NCI-H2196 (cell line): ENCODE results near the gene SEPTIN2.
"Not testable (repeated sequence)": the region's sequence is repeated elsewhere in the genome, so short reads cannot be mapped to it uniquely, and the experiment has no call there.

Experiments used
- DNase-seq: peaks from one replicate; lab custom pipeline; 2025; ENCODE audit not compliant: unreplicated experiment; lab: John Stamatoyannopoulos, UW

SEPTIN2 gene

DNA sequence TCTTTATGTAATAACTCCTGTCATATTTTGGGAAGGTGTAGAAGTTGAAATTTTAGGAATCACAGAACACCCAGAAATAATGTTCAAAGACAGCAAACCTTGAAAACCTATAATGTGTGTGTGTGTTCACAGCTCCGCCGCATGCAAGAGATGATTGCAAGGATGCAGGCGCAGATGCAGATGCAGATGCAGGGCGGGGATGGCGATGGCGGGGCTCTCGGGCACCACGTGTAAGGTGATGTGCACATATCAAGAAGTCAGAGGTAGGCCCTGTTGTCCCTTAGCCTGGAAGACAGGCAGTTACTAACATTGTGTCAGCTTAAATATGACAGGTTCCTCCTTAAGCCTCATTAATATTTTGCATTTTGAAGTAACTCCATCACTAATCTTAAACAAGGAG, 34.2 kb downstream of the SEPTIN2 start:
- no peak for DNase-seq

DNA sequence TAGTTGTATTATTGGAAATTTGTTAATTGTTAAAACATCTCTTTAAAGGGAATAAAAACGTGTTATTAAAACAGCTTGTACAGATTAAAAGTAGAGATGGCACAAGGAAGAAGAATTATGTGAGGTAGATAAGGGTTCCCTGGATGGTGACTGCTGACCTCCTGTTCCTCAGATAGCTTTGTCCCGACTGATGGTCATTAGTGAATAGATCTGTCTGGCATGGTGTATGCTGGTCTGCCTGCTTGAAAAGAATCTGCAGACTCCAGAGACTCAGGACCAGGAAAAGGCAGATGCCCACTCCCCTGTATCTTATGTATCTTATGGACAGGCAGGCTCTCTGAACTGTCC, 34.8 kb downstream of the SEPTIN2 start:
- DNase-seq, result no peak

DNA sequence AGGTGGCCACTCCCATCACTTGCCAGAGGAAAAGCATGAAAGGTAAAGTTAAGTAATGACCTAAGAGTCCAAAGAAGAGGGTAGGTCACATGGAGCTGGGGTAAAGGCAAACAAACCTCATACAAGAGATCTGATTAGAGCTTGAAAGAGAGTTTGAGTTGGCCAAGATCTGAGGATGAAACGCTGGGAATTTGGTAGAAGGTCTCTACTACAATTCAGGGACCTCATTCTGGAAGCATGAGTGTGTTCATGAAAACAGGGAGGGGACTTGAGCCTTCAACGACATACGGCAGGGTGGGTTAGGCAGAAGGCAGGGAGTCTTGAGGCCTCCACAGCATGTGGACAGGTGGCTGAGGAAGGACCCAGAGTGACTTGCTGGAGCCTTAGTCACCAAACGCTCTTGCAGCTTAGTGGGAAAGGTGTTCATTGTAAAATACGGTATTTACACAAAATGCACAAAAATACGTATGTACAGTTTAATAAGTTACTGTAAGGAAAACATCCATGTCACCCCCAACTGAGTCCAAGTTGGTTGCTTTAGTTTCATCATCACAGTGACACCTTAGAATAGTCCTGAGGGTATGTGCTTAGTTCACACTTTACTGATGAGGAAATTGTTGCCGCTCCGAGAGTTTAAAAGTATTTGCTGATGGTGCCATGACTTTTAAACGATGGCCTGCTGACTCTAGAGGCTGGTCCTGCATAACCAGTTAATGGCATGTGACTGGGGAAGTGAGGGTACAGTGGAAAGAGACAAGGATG, 35.3 kb downstream of the SEPTIN2 start:
- DNase-seq, result no peak

DNA sequence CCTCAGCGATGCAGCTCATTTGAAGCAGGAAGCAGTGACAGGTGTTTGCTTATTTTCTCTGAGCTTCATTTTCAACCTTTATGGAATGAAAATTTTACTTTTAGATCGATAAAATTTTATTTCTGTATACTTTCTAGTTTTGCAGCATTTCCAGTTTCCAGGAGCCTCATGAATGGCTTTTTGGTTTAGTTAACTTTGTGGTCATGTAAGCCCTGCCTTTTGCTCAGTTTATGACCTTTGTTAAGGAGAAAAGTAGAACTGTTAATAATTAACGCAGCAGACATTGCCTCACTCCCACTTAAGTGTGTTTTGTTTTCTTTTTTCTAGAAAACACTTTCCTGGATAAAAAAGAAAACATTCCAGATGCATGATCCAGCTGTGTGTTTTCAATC, 35.9 kb downstream of the SEPTIN2 start:
- no peak for DNase-seq

GRCh38 chr2:241352227-241352626, 36.5 kb downstream of the SEPTIN2 start:
- no peak for DNase-seq

DNA sequence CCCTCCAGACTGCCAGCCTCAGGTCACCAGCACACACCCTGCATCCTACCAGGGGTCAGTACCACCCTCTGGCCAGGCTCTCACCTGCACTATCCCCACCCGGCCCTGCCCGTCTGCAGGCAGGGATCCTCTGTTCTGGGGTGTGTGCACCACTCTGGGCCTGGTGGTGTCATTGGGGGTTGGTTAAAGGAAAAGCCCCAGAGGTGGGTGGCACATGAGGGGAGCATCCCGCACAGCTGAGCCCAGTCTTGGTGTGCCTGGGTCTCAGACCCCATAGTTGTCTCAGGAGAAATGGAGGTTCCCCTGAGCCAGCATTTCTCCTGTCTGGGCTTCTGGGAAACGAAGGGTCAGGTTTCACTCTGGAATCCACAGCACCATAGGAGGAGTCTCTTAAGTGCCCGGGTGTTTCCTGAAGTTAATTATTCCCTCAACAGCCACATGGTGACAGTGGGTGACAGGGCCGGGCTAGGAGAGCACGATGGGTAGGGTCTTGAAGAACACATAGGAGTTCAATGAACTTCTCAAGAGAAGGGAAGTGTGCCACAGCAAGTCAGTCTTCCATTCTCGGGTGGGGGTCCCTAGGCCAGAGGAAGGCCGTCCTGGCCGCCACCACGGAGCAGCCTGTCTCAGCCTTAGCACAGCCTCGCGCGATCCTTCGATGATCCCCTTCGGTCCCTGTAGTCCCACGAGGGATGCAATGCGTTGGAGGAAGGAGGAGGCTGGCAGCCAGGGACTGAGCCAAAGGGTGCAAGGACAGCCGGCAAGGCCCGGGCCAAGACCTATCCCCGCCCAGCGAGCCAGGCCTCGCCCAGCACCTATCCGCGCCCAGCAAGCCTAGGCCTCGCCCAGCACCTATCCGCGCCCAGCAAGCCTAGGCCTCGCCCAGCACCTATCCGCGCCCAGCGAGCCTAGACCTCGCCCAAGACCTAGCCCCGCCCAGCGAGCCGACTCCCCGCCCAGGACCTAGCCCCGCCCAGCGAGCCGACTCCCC, 39.2 kb downstream of the SEPTIN2 start:
- peak; percentile 86 for DNase-seq

DNA sequence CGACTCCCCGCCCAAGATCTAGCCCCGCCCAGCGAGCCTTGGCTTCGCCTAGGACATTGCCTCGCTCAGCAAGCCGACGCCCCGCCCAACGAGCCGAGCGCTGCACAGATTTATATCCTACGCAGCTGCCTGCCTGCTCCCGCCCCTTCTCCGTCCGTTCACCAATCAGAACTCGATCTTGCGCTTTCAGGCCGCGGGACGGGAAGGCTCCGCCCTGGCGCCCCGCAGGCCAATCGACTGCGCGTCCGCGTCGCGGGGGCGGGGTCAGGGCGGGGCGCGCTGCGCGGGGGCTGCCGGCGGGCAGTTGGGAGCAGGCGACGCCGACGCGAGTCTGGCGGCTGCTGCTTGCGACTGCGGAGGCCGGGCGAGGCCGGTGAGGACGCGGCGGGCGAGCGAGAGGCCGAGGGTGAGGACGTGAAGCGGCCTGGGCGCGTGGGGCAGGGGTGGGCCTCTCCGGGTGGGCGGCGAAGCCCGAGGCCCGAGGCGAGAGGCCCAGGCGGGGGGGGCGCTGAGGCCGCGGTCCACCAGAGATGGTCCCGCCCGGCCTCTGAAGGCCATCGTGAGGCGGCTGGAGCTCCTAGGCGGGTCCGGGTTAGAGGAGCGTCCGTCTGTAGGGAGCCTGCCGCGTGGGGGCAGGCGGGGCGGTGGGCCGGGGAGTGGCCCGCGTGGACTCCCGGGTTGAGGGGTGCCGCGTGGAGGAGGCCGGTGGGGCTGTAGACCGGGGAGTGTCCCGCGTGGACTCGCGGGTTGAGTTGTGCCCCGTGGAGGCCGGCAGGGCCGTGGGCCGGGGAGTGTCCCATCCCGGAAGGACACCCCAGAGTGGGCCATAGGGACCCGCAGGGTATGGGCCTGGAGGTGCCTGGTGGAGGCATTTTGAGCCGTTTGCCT, 40.5 kb downstream of the SEPTIN2 start, which contains the start of gene FARP2:
TSS of gene FARP2 (plus strand) at position 303 of the 888 bp plus-strand sequence. CDS start 16,823 bp downstream, outside the sequence.
- DNase-seq, result peak; percentile 99

GRCh38 chr2:241356871-241357260, 41.1 kb downstream of the SEPTIN2 start:
- DNase-seq, result no peak

GRCh38 chr2:241357531-241357930, 41.8 kb downstream of the SEPTIN2 start:
- DNase-seq, result no peak

DNA sequence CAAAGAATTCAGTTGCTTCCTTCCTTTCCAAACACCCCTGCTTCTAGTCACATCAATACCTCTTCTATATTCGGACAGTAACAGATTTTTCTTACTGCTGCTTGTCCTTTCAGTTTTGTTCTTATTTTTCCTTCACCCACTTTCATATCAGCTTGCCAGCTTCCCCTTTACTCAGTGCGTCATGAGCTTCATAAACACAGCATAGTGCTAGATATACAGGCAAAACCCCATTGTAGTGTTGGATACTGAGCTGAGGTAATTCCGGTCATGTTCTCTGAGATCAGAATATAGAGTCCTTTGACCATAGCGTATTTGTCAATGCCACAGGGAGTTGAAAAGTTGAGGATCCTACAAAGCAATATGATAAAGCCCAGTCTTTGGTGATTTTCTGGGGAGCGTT, 42.7 kb downstream of the SEPTIN2 start:
- no peak for DNase-seq

- DNase-seq, result no peak
These were observed 43.8 kb downstream of the SEPTIN2 start for GRCh38 chr2:241359481-241360045.

DNA sequence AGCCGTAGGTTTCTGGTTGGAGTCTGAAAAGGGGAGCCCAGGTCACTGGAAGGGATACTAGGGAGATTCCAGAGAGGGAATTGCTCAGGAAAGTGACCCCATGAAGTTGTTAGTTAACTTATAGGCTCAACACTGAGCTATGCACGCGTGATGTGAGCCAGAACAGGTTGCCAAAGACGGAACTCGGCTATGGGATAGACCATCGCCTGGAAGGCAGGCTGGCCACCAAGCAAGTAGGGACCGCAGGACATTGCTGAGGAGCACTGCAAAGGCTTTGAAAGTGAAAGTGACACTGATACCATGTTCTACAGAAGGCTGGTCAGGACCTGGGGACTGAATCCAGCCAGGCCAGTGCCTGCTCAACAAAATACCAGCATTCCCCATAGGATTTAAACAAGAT, 47.7 kb downstream of the SEPTIN2 start:
- no peak for DNase-seq

- no peak for DNase-seq
These were observed 49.1 kb downstream of the SEPTIN2 start for GRCh38 chr2:241364781-241365180.

DNA sequence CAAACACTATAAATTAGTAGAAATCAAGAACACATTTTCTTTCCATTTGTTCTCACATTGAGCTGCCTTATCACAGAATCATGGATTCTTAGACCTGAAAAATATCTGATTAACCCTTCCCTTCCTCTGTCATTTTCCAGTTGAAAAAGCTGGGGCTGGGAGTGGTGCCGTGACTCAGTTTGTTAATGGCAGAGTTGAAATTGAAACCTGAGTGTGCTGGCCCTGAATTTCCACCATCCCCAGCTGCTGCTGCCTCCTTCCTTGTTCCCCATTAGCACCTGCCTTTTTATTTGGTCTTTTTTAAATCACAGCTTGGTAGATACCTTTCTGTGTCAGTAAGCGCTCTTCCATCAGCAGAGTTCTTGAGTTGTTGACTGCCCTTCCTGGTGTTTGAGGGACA, 51.0 kb downstream of the SEPTIN2 start:
- DNase-seq, result peak; percentile 24

DNA sequence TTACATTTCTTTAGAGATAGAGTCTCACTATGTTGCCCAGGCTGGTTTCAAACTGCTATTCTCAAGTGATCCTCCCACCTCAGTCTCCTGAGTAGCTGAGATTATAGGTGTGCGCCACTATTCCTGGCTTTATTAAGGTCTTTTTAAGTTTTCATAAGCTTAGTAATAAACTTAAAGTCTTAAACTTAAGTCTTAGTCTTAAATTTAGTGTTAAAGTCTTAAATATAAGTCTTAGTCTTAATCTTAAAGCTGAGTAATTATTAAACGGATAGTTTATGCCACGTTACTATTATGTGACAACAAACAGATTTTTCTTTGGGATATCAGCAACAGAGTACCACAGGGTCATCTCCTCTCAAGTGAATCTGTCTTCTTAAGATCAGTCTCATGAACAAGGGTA, 52.9 kb downstream of the SEPTIN2 start:
- no peak for DNase-seq

GRCh38 chr2:241372361-241372992, 56.8 kb downstream of the SEPTIN2 start:
- DNase-seq, result no peak

GRCh38 chr2:241373446-241373845, 57.7 kb downstream of the SEPTIN2 start:
- DNase-seq, result peak; percentile 37

DNA sequence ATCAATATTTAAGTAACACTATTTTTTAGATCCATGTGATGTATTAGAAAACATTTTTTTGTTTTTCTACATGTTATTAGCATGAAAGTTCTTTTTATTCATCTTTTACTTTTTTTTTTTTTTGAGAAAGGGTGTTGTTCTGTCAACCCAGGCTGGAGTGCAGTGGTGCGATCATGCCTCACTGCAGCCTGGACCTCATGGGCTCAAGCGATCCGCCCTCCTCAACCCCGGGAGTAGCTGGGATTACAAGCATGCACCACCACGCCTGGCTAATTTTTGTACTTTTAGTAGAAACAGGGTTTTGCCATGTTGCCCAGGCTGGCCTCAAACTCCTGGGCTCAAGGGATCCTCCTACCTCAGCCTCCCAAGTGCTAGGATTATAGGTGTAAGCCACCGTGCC, 58.2 kb downstream of the SEPTIN2 start:
- not testable (repeated sequence) for DNase-seq

DNA sequence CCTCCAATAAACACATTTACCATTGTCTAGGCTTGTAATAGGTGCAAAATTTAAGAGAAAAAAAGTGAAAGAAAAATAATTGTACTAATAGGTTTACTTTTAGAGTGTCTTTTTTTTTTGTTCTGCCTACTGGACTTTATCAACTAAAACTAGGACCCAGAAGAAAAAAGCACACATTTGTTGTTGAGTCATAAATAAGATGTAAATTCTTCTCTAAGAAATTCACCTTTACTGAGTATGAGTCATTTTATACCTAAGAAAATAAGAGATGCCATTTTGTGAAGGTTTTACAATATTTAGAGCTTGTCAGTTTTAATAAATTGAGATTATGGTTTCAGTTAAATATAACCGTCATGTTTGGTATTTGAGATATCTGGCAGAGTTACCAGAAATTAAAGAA, 59.6 kb downstream of the SEPTIN2 start:
- DNase-seq, result no peak

DNA sequence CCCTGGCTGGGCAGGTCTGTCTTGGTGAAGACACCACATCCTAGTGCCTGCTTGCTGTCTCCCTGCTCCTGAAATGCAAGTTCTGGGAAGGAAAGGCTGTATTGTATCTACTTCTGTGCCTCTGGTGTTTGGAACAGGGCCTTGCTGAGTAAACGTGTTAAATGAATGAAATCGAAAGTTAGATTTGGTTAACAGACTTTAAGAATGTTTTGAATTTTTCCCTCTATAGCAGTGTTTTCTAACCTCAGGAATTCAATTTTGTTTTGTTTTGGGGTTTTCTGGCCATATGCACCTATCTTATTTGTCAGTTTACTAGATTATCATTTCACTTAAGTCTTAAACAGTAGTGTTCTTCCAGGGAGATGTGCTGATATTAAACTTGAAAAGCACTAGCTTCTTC, 61.1 kb downstream of the SEPTIN2 start:
- no peak for DNase-seq
